NCI-H748 treated with DMSO at 0.1 percent for 48 hours (cell line): ENCODE data around the gene PPP1R14D.
A peak's percentile ranks its signal among the peaks of the same experiment; 100 is the strongest.
"Not testable (repeated sequence)": the region's sequence is repeated elsewhere in the genome, so short reads cannot be mapped to it uniquely, and the experiment has no call there.

ENCODE experiments used
- DNase-seq: peaks from one replicate; lab custom pipeline; 2025; lab: John Stamatoyannopoulos, UW

Gene PPP1R14D, protein sequence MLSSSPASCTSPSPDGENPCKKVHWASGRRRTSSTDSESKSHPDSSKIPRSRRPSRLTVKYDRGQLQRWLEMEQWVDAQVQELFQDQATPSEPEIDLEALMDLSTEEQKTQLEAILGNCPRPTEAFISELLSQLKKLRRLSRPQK

DNA sequence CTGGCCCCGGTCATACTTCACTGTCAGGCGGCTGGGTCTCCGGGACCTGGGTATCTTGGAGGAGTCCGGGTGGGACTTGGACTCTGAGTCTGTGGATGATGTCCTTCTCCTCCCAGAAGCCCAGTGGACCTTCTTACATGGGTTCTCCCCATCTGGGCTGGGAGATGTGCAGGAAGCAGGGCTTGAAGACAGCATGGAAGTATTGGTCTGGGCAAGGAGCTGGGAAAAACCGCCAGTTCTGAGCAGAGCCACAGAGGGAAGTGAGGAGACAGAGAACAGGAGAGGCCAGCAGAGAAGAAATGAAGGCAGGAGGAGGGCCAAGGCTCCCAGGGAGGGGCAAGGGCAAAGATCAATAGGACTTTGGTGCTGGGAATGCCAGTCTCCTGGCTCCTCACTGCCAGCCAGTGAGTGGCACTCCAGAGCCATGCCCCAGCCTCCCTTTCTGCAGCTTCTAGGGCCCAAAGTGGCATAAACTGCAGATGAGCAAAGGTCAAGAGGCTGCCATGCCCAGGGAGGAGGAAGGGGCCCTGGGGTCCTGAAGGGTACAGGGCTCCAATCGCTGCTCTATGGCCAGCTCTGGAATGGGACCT is at the start of gene PPP1R14D:
Gene PPP1R14D, minus strand, starts transcription at position 262 of the 590 bp plus-strand sequence. Its CDS starts 67 bp downstream, at position 195.
- no peak for DNase-seq

DNA sequence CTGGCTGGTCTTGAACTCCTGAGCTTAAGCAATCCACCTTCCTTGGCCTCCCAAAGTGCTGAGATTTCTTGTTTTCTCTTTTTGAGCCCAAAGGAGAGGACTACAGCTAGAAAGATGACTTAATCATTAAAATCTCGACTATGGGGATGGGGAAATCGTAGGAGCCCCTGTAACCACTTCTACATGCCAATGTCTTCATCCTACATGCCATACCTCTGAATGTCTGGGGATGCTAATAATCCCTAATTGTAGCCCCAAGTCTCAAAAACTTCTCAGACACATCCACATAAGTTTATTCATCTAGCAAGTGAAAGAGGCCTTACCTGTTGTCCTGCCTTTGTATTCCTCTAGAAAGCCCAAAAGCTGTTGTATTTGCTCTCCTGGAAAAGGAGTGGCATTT is 49.2 kb upstream of the PPP1R14D start:
- no peak for DNase-seq

DNA sequence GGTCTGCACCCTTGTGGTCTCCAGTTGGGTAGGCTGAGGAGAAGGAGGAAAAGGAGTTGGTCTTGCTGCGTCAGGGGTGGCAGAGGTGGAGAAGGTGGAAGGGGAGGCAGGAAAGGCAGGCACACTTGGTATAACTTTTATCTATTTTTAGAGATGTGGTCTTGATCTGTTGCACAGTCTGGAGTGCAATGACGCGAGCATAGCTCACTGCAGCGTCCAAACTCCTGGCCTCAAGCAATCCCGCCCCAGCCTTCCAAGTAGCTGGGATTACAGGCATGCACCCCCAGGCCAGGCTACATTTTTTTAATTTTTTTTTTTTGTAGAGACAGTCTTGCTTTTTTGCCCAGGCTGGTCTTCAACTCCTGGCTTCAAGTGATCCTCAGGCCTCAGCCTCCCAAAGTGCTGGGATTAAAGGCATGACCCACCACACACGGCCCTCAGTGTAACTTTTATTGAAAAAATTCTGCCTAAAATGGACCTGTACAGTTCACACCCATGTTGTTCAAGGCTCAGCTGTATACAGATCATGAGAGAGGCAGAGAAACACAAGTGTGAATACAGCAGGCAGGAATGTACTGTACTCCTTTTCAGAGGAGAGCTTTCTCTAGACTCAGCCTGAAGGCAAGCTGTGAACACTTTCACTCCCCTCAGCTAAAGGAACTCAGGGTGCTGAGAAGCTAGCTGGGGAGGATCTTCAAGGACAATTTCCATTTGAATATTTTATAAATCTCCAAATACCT is 47.7 kb upstream of the PPP1R14D start:
- no peak for DNase-seq

DNA sequence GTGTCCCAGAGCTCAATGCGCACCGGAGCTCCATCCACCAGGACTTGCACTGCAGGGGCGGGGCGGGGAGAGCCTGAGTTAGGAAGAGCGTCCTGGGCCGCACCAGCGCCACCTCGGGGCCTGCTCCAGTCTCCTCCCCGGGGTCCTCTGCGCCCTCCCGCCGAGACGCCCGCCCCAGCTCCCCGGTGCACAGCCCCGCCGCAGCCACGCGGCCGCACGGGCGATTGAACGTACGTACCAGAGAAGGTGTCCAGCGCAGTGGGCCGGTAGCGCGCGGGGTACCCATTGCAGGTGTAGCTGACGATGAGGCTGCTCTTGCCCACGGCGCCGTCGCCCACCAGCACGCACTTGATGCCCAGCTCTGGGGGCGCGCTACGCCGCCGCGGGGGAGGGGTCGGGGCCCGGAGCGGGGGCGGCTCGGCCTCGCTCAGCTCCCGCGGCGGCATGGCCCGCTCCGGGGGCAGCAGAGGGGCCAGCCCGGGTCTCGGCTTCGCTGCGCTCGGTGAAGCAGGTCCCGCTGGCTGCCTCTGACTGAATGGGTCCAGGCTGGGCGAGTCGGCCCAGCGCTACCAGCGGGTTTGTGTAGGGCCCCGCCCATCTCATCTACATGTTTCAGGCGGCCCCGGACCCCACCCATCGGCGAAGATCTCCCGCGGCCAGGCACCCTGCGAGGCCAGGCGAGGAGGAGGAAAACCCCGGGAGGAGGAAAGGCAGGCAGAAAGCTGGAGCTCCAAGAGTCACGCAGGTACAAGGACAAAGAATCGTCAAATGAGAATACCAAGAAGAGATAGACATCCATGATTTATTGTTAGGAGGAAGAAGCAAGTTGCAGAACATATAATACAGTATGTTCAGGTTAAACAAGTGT is 45.4 kb upstream of the PPP1R14D start, which contains the start of gene RHOV:
Gene RHOV, minus strand, starts transcription at position 541 of the 868 bp plus-strand sequence. Its CDS starts 95 bp downstream, at position 446.
- DNase-seq: peak; percentile 35

DNA sequence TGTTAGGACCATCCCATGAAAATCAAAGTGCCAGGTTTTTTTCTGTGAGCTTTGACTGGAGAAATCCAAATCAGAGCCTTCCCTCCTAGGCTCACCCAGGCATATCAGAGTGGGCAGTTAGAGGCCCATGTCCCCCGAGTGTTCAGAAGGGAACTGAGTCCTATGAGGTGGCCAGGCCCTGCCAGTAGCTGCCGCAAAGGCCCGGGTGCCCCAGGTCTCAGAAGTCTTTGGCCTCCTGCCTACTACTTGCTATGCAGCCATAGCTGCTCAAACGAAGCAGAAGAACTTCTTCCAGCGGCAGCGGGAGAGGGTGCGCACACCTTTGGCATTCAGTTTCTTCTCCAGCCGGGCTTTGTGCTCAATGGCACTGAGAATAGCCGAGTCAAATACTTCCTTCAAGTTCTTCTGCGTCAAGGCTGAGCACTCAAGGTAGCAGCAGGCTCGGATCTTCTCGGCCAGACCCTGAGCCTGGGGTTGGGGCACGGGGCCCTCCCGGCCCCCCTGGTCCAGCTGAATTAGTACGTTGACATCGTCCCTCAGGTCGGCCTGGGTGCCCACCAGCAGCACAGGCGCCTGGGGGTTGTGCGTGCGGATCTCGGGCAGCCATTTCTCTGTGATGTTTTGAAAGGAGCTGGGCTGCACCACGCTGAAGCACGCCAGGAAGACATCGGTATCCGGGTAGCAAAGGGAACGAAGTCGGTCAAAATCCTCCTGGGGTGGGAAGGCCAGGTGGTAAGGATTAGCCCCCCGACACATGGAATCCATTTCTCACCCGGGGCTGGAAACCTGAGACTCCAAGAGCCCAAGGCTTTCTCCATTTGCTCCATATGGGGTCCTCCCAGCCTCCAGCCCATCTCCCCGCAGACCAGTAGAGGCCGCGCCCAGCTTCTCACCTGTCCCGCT is 44.5 kb upstream of the PPP1R14D start:
- DNase-seq: no peak

DNA sequence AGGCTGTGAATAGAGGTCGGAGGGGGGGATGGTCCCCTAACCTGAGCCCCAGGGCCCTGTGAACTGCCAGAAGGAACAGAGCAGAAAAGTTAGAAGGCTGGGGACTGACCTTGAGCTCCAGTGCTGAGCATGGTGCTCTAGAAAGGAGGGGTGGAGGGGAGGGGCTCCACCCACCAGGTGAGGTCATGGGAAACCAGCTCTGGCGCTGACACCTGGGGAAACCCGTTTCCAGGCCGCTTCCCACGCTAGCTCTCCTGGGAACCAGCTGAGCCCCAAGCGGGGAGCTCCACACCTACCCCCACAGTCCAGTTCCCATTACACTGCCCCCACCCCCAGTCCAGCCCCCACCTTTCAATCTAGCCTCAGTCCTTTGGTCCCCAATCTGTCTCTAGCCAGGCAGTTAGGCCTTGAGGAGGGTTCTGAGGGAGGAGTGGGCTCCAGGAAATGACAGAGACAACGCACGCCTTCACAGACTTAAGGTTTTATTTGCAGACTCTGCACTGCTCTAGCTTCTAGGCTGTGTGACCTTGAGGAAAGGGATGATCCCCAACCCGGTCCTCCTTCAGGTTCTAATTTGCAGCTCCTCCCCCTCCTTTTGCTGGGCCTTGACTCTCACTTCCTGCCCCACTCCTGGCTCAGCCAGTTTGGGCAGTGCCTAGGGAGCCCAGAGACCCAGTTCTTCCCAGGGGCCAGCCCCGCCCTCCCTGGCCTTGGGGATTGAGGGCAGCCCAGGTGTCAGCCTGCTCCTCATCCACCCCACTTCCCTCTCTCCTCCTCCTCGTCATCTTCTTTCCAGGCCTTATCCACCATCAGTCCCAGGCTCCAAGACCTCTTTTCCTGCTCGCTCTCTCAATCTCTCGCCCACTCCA is 43.5 kb upstream of the PPP1R14D start:
- no peak for DNase-seq

DNA sequence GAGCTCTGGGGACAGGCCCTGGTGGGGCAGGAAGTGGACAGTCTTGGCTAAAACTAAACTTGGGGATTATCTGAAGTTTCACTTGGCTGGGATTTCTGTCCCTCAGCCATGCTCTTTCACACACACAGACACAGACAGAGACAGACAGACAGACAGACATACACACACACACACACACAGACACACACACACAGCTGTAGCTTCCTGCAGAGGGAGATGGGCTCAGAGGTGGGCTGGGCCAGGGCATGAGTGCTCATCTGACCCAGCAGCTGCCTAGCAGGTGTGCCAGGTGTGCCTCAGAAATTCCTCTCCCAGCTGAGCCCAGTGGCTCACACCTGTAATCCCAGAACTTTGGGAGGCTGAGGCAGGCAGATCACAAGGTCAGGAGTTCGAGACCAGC is 42.2 kb upstream of the PPP1R14D start:
- no peak for DNase-seq

DNA sequence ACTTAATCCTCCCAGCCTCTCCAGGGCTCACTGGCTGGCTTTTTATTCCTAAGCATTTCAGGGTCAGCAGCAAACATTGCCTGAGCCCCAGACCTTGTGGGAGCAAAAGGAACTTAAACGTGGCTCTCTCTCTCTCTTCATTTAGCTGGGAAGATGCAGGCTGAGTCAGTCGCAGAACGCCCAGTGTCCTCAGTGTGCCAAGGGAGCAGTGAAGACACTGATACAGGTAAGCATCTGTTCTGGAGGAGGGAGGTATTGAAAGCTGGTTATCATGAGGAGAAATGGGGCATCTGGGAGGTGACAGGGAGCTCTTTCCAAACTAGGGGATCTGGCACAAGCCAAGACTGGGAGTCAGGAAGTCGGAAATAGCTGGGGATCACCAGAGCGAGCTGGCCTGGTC is 41.2 kb upstream of the PPP1R14D start:
- no peak for DNase-seq

DNA sequence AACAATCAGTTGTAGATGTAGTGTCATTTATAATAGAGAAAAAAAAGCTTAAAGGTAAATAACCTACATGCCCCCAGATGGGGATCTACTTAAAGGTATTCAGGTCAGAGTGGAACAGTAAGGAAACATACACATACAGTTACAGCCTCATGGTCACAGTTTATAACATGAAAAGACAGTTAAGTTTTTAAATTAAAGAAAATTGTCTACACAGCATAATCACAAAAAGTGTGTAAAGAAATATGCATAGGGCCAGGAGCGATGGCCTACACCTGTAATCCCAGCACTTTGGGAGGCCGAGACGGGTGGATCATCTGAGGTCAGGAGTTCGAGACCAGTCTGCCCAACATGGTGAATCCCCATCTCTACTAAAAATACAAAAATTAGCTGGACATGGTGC is 38.7 kb upstream of the PPP1R14D start:
- DNase-seq: no peak

DNA sequence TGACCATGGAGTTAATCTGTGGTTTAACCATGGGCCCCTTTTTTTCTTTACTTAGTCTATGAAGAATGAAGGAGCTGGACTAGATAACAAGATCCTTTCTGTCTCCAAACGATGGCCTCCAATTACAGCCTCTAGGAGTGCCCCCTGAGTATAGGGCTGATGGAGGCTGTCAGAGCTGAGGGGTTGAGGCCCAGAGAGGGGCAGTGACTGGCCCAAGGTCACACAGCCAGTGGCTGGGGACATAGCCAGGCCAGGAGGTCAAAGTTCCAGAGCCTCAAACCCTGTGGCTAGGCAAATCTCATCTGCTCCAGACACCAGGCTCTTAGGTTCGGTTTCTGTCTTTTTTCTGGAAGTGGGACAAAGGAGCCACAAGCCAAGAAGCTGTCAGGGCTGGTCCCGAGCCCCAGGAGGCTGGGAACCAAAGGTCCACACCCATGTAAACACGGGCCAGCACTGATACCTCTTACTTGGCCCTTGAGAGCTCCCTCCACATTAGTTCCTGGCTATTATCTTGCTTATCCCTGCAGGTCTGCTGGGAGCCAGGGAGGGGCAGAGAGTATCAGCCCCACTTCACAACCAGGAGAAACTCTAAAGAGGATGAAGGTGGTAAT is 35.3 kb upstream of the PPP1R14D start:
- no peak for DNase-seq

DNA sequence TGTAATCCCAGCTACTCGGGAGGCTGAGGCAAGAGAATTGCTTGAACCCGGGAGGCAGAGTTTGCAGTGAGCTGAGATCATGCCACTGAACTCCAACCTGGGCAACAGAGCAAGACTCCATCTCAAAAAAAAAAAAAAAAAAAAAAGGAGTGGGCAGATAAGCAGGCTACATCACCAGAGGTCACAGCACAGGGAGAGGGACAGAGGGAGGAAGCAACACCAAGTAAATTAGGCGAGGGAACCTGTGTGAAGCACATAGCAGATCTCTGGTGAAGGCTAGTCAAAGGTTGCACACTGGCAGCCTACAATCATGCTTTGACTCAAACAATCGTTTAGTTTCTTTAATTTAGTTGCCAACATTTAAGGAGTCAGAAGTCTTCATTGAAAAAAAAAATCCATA is 32.6 kb upstream of the PPP1R14D start:
- not testable (repeated sequence) for DNase-seq

DNA sequence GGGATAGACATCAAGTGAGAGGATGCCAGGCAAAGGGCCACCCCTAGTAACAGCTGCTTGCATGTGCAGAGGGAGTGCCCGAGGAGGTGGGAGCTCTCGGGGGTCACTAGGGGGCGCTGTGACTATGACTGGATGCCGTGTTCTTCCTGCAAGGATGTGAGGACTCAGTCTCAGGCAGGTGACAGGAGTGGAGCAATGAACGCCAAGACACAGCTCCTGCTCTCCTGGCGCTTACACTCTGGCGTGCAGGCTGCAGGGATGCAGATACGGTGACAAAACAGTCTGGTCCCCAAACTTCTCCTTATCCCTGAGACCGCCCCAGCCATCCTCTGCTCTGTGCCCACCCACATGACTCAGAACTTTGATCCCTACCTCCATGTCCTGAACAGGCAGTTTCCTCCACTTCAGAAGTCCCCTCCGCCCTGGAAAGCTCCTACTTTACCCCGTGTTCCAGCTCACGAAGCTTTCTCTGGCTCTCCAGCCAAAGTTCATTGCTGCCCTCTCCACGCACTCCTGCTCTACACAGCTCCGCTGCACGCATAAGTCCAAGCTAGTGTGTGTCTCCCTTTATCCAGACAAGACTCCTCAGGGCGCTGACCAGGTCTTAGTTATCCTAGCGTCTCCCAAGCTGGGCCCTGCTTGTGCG is 30.8 kb upstream of the PPP1R14D start:
- DNase-seq: peak; percentile 23

DNA sequence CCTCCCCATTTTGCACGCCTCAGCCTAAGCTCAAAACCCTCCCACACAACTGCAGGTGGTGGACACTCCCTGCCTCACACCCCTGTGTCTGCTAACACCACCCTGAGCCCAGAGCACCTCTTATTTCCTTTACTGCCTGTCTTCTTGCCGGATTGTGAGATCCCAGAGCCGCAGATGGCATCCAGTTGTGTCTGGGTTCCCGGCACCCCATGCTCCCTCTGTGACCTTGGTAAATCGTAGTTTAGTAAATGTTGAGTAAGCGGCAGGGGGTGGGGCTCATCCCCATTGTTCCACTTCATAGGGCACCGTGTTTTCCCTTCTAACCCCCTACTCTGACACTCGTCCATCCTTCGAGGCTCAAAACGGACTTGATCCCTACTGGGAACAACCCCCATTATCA is 30.2 kb upstream of the PPP1R14D start:
- DNase-seq: no peak

DNA sequence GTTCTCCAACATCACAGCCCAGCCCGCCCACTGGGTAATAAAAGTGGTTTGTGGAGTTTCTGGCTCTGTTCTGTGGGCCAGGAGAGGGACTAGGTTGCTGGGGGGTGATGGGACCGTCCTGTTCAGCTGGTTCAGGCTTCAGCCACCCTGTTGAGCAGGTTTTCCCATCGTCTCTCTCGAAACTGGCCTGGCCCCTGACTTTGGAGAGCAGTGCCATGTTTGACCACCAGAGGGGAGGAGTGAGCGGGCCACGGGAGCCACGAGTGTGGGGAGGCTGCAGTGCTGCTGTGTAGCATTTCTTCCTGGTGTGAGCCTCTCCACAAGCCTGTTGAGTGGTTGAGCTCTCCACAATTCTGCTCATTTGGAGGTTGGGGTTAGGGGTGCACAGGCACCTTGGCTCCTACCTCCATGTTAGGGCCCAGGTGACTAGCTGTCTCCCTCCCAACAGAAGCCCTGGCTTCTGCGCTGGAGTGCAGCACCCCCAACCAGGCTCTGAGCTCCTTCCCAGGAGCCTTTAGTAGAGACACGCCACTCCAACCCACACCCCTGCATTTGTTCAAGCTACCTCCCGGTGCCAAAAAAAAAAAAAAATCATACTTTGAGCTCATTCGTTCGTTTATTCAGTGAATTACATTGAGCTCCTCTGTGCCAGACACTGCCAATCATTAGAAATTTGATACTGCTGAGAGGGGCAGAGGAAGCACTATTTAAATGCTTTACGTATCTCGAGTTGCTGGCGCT is 29.3 kb upstream of the PPP1R14D start:
- DNase-seq: peak; percentile 24

DNA sequence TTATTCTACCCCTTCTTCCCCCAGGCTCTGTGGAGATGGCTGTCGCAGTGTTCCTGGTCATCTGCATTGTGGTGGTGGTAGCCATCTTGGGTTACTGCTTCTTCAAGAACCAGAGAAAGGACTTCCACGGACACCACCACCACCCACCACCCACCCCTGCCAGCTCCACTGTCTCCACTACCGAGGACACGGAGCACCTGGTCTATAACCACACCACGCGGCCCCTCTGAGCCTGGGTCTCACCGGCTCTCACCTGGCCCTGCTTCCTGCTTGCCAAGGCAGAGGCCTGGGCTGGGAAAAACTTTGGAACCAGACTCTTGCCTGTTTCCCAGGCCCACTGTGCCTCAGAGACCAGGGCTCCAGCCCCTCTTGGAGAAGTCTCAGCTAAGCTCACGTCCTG is 28.2 kb upstream of the PPP1R14D start:
- no peak for DNase-seq

DNA sequence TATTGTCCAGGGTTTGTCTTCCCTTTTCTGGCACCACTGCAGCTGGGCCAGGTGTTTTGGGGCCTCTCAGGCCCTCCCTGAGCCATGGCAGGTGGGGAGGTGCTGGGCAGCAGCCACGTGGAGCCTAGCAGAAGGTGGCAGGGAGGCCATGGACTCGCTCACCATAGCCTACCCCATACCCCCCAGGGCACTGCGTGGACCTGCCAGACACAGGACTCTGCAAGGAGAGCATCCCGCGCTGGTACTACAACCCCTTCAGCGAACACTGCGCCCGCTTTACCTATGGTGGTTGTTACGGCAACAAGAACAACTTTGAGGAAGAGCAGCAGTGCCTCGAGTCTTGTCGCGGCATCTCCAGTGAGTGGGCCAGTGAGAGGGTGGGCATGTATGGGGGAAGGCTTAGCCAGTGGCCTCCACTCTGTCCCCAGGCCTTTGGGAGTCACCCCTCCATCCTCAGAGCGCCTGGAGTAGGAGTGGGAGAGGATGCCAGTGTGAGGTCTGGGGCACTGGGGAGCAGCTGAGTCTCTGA is 27.3 kb upstream of the PPP1R14D start:
- DNase-seq: no peak

DNA sequence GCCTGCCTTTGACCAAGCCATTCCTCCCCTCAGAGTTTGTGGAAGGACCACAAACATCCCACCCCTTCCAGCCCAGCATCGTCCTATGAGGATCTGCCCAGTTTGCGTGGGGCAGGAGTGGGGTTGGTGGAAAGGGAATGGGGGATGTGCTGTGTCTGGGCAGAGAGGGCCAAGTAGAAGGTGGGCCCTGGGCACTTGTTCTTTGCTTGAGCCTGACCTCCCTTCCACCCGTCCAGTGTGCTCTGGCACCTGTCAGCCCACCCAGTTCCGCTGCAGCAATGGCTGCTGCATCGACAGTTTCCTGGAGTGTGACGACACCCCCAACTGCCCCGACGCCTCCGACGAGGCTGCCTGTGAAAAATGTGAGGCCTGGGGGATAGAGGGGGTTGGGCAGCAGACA is 25.7 kb upstream of the PPP1R14D start:
- no peak for DNase-seq

DNA sequence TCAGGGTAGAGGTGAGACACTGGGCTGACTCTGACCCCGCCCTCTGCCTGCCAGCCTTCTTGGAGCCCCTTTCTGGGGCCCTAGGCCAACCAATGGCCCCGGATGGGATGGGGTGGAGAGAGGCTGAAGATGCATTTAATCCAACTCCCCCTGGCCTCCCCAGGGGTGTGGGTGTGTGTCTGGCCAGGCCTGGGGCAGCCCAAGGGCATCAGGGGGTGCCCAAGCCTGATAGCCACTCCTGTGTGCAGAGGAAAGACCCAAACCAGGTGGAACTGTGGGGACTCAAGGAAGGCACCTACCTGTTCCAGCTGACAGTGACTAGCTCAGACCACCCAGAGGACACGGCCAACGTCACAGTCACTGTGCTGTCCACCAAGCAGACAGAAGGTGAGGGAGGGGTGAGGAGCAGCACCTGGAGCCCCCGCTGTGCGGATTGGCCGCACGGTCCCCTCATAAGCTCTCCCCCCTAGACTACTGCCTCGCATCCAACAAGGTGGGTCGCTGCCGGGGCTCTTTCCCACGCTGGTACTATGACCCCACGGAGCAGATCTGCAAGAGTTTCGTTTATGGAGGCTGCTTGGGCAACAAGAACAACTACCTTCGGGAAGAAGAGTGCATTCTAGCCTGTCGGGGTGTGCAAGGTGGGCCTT is 24.9 kb upstream of the PPP1R14D start:
- no peak for DNase-seq
